Mammary microvascular endothelial cell (primary cell): ENCODE data around the gene PRSS3. TPM values are rescaled to one million over a fixed set of nuclear protein-coding genes. Genes with fewer than 3 reads are reported as not detected.

Source experiments
- total RNA-seq: library from RNA; depleted of rRNA; stranded (reverse); fragments of >200 nt; gene quantifications from 2 replicates; pipeline ENCODE4 v1.2.3, GENCODE V29; 2015

PRSS3 gene
- 13.4 and 19.8 TPM in 2 replicates for total RNA-seq

DNA sequence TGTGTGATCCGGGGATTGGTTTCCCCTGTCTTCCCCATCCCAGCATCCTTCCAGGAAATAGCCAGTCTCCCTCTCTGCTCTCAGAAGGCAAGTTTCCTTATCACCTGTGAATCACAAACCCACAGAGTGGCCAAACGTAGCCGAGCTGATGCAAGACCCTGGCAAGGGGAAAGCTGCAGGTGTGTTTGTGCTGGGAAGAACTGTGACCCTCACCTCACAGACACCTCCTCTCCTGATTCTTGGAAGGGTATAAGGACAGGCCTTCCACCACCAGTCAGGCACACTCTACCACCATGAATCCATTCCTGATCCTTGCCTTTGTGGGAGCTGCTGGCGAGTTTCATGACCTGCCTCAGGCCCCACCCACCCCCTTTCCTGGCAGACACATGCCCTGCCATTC lies at the start of gene PRSS3:
Gene PRSS3, plus strand, starts transcription at position 281 of the 400 bp plus-strand sequence. Its CDS starts 13 bp downstream, at position 294.

GRCh38 chr9:33816327-33817252 lies 21.2 kb downstream of the PRSS3 start, which contains the start of gene UBE2R2:
Gene UBE2R2 (plus strand): TSS chr9:33817160. CDS start chr9:33817758, 598 bp downstream.

Other genes starting within 250 kb of the PRSS3 start
- gene UBE2R2, start 21.6 kb downstream of the PRSS3 start, total RNA-seq = 24.6 and 25.4 TPM in 2 replicates